Ascending aorta (tissue), 2 donors: Measurements from ENCODE around the gene LRRC40. TPM values are rescaled to one million over a fixed set of nuclear protein-coding genes. Genes with fewer than 3 reads are reported as not detected.

ENCODE experiments used
- DNase-seq, 2 donors: peaks; one replicate each; pipeline ENCODE4 v3.0.0-alpha.2; 2019; ENCODE audit warnings: low spot score in 2 of 2
- H3K27ac ChIP-seq, 2 donors: fragments of 200-600 bp; sonication (generic); one replicate each; pipeline ENCODE4 v1.5.1; 2016 to 2017; ENCODE audit warnings: mild to moderate bottlenecking in 1 of 2
- H3K27me3 ChIP-seq: fragments of 200-600 bp; sonication (generic); one replicate; pipeline ENCODE4 v1.5.1; 2017
- H3K36me3 ChIP-seq, 2 donors: fragments of 200-600 bp; sonication (generic); one replicate each; pipeline ENCODE4 v1.5.1; 2016
- H3K4me1 ChIP-seq, 2 donors: fragments of 200-600 bp; sonication (generic); one replicate each; pipeline ENCODE4 v1.5.1; 2016 to 2017; ENCODE audit warnings: mild to moderate bottlenecking in 1 of 2
- H3K4me3 ChIP-seq, 2 donors: fragments of 200-600 bp; sonication (generic); one replicate each; pipeline ENCODE4 v1.5.1; 2016 to 2017; ENCODE audit warnings: mild to moderate bottlenecking in 1 of 2
- H3K9me3 ChIP-seq, 2 donors: fragments of 200-600 bp; sonication (generic); one replicate each; pipeline ENCODE4 v1.5.1; 2016
- CTCF ChIP-seq, 3 experiments: fragments of 200-600 bp in 2 of 3; fragments of 450-650 bp in 1 of 3; sonication (generic) in 2 of 3; IDR thresholded peaks; one replicate each; pipeline ENCODE4 v1.5.1; 2016 to 2019; ENCODE audit warnings: antibody characterized with exemption in 3 of 3, mild to moderate bottlenecking in 1 of 3, moderate library complexity in 1 of 3
- intact Hi-C: fragments of 100-400 bp; cut with DNase I; formaldehyde crosslinking; loops from one replicate; pipeline ENCODE4 v1.15.1; 2023
- total RNA-seq: library from RNA; depleted of rRNA; stranded (reverse); fragments of >200 nt; gene quantifications from one replicate; pipeline ENCODE4 v1.1.0, GENCODE V29; 2016

The LRRC40 gene
- total RNA-seq, 1 donor from 2014 or later, result 10.6 TPM

GRCh38 chr1:70204139-70204538 is 1.2 kb downstream of the LRRC40 start:
- Histone ChIP-seq H3K27ac (no peak overlapping the region), H3K9me3 (no peaks in the 10 kb centered on the region), H3K4me3 (peak overlapping the region; percentile 72 to 82), H3K27me3 (no peaks in the 10 kb centered on the region), H3K36me3 (peaks cover 0 to 11% of the 10 kb centered on the region in 2 donors), H3K4me1 (peaks cover 0 to 23% of the 10 kb centered on the region in 2 donors)
- intact Hi-C loops, result loop anchor here (10.0 kb wide), 1 partner anchor 1969 kb away; the partner anchor contains the start of gene WLS
- TF ChIP-seq CTCF (IDR thresholded peaks at IDR 0.05), result no peak
- no peak for DNase-seq

GRCh38 chr1:70202173-70202758 is 3.1 kb downstream of the LRRC40 start:
- Histone ChIP-seq H3K4me1 (peaks cover 0 to 16% of the 10 kb centered on the region in 2 donors), H3K9me3 (no peaks in the 10 kb centered on the region), H3K27ac (no peak overlapping the region), H3K27me3 (no peaks in the 10 kb centered on the region), H3K4me3 (no peak overlapping the region), H3K36me3 (no peaks in the 10 kb centered on the region)
- no peak for TF ChIP-seq CTCF (IDR thresholded peaks at IDR 0.05)
- no peak for DNase-seq
- intact Hi-C loops, result loop anchor here (10.0 kb wide), 1 partner anchor 1967 kb away; the partner anchor contains the start of gene WLS

- intact Hi-C loops, result loop anchor here (10.0 kb wide), 1 partner anchor 1965 kb away; the partner anchor contains the start of gene WLS
- TF ChIP-seq CTCF (IDR thresholded peaks at IDR 0.05), result no peak
These were observed 5.3 kb downstream of the LRRC40 start for GRCh38 chr1:70200065-70200464.

GRCh38 chr1:70196333-70196732 is 9.0 kb downstream of the LRRC40 start:
- no peaks in the 10 kb centered on the region for H3K27me3 ChIP-seq
- no peaks in the 10 kb centered on the region for H3K36me3 ChIP-seq
- TF ChIP-seq CTCF (IDR thresholded peaks at IDR 0.05), result no peak
- DNase-seq, result no peak
- no peak overlapping the region for H3K4me3 ChIP-seq
- intact Hi-C loops, result no loop called here
- H3K4me1 ChIP-seq, result no peaks in the 10 kb centered on the region
- H3K9me3 ChIP-seq, result no peaks in the 10 kb centered on the region
- no peak overlapping the region for H3K27ac ChIP-seq

More at GRCh38 chr1:70200065-70200464, 5.3 kb downstream of the LRRC40 start:
- H3K27me3 ChIP-seq, result no peaks in the 10 kb centered on the region
- H3K36me3 ChIP-seq, result no peaks in the 10 kb centered on the region
- peaks cover 0 to 6% of the 10 kb centered on the region in 2 donors for H3K4me1 ChIP-seq
- no peak for DNase-seq
- H3K4me3 ChIP-seq, result no peak overlapping the region
- H3K27ac ChIP-seq, result no peak overlapping the region
- H3K9me3 ChIP-seq, result no peaks in the 10 kb centered on the region

GRCh38 chr1:70195342-70195741 is 10.0 kb downstream of the LRRC40 start:
- intact Hi-C loops, result no loop called here
- no peaks in the 10 kb centered on the region for H3K36me3 ChIP-seq
- H3K27me3 ChIP-seq, result no peaks in the 10 kb centered on the region
- TF ChIP-seq CTCF (IDR thresholded peaks at IDR 0.05), result no peak
- H3K27ac ChIP-seq, result no peak overlapping the region
- DNase-seq, result no peak
- H3K9me3 ChIP-seq, result no peaks in the 10 kb centered on the region
- H3K4me1 ChIP-seq, result no peaks in the 10 kb centered on the region
- H3K4me3 ChIP-seq, result no peak overlapping the region
